HG02884 (cell line): ENCODE measurements around the gene ISL1.

Experiments used
- ATAC-seq: cut with Tn5 transposase; IDR thresholded peaks from one replicate; pipeline ENCODE4 v1.9.1; 2021; ENCODE audit warnings: mild to moderate bottlenecking, moderate library complexity; ENCODE audit not compliant: unreplicated experiment

ISL1 gene

GRCh38 chr5:51439232-51439631, 56.0 kb downstream of the ISL1 start:
- no peak for ATAC-seq
